Colonic mucosa (tissue), 4 donors: ENCODE measurements around the gene TMEM129. TPM values are rescaled to one million over a fixed set of nuclear protein-coding genes. Genes with fewer than 3 reads are reported as not detected.

Experiments
- DNase-seq: peaks from one replicate; pipeline ENCODE4 v3.0.0-alpha.2; 2020
- H3K27ac ChIP-seq: fragments of 200-600 bp; one replicate; pipeline ENCODE4 v1.8.0; 2021
- H3K27me3 ChIP-seq: fragments of 200-600 bp; one replicate; pipeline ENCODE4 v1.8.0; 2021
- H3K36me3 ChIP-seq: fragments of 200-600 bp; one replicate; pipeline ENCODE4 v1.8.0; 2021
- H3K4me1 ChIP-seq: fragments of 200-600 bp; one replicate; pipeline ENCODE4 v1.8.0; 2021; ENCODE audit warnings: mild to moderate bottlenecking
- H3K4me3 ChIP-seq: fragments of 200-600 bp; one replicate; pipeline ENCODE4 v1.8.0; 2021
- H3K9ac ChIP-seq, 2 donors: one replicate each; pipeline ENCODE4 v1.7.0; 2013; ENCODE audit warnings: control low read depth in 2 of 2, low read depth in 2 of 2, low read length in 2 of 2
- H3K9me3 ChIP-seq: fragments of 200-600 bp; one replicate; pipeline ENCODE4 v1.8.0; 2021
- intact Hi-C: fragments of 100-400 bp; cut with DNase I; formaldehyde crosslinking; loops from one replicate; pipeline ENCODE4 v1.14.1; 2022
- total RNA-seq, 2 donors: library from RNA; stranded (reverse); fragmentation: NEBNext Ultra II Directional in 1 of 2; extraction: Animal tissue kit (Norgen Biotek cat#: 25700) in 1 of 2; gene quantifications; one replicate each; pipeline ENCODE4 v1.2.1, GENCODE V29; 2021
- TF ChIP-seq, protein P1 (sequence below): fragments of 200-600 bp; IDR thresholded peaks from one replicate; pipeline ENCODE4 v1.8.0; 2022; ENCODE audit warnings: antibody characterized with exemption, mild to moderate bottlenecking
- donor health status: healthy.
- donor health status: DM: no; HTN: no; CAD: no.
- donor health status: DM: no; HTN: no; CAD: no.

The TMEM129 gene
- total RNA-seq, 2 donors from 2014 or later: 37.9 to 53.2 TPM

DNA sequence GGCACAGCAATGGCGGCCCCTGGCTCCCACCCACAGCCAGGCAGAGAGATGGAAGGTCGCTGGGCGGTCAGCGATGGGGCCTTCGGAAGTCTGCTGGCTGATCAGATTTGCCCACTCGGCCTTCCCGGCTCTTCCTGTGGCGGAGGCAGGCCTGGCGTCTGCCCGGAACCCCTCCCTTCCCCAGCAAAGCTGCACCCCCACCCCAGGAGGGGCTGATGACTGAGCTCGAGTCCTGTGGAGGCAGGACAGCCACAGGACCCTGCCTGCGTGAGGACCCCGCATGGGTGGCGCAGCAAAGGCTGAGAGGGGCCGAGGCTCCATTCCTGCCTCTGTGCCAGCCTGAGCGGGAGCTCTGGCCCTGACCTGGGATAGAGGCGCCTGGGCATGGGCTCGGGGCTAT lies 35.0 kb upstream of the TMEM129 start:
- intact Hi-C loops: loop anchor here (10.0 kb wide), 1 partner anchor 439 kb away; no protein-coding TSS in a partner anchor
- H3K27ac ChIP-seq: no peak overlapping the region
- H3K9ac ChIP-seq: no peak overlapping the region

DNA sequence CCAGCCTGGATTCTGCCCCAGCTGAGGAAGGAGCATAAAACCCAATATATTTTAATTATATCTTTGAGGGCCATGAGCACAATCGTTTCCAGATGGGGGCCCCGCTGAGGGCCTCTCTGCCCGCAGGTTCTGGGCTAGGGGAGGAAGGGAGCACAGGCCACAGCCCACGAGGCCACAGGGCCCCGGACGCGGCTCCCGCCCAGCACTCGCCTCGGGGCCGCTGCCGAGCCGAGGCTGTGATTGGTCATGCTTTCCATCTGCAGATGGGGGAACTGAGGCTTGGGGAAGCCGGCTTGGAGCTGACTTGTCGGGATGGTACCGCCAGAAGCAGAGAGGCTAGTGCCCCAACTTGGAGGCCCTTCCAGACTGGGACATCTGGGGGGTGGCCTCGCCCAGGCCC lies 34.2 kb upstream of the TMEM129 start:
- intact Hi-C loops: loop anchor here (10.0 kb wide), 1 partner anchor 440 kb away; no protein-coding TSS in a partner anchor
- Histone ChIP-seq H3K27me3 (no peaks in the 10 kb centered on the region), H3K9ac (no peak overlapping the region), H3K27ac (no peak overlapping the region), H3K9me3 (no peaks in the 10 kb centered on the region), H3K4me3 (no peak overlapping the region), H3K36me3 (no peaks in the 10 kb centered on the region), H3K4me1 (peaks cover 13% of the 10 kb centered on the region)
- no peak for DNase-seq
- TF ChIP-seq, protein P1, sequence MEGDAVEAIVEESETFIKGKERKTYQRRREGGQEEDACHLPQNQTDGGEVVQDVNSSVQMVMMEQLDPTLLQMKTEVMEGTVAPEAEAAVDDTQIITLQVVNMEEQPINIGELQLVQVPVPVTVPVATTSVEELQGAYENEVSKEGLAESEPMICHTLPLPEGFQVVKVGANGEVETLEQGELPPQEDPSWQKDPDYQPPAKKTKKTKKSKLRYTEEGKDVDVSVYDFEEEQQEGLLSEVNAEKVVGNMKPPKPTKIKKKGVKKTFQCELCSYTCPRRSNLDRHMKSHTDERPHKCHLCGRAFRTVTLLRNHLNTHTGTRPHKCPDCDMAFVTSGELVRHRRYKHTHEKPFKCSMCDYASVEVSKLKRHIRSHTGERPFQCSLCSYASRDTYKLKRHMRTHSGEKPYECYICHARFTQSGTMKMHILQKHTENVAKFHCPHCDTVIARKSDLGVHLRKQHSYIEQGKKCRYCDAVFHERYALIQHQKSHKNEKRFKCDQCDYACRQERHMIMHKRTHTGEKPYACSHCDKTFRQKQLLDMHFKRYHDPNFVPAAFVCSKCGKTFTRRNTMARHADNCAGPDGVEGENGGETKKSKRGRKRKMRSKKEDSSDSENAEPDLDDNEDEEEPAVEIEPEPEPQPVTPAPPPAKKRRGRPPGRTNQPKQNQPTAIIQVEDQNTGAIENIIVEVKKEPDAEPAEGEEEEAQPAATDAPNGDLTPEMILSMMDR: no peak

More for the DNA sequence above, 35.0 kb upstream of the TMEM129 start:
- Histone ChIP-seq H3K4me1 (peaks cover 13% of the 10 kb centered on the region), H3K27me3 (no peaks in the 10 kb centered on the region), H3K4me3 (no peak overlapping the region), H3K9me3 (no peaks in the 10 kb centered on the region), H3K36me3 (no peaks in the 10 kb centered on the region)
- no peak for DNase-seq
- TF ChIP-seq, protein P1: no peak

DNA sequence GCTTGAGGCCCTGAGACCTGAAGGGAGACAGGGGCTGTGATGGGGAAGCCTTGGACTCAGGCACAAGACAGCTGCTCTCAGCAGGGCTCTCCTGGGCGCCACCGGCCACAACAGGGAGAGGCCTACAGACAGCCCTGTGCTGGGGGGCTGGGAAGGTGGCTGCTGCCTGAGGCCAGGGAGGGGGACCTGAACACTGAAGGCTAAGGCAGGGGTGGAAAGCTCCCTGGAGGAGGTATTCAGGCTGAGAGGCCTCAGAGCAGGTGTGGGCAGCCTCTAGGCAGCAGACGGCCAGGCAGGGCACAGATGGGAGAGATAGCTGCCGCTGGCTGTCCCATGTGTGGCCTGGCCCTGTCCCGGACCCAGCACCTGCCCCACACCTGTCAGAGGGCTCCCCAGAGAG lies 33.2 kb upstream of the TMEM129 start:
- Histone ChIP-seq H3K27me3 (no peaks in the 10 kb centered on the region), H3K4me1 (peaks cover 13% of the 10 kb centered on the region), H3K27ac (no peak overlapping the region), H3K9ac (no peak overlapping the region), H3K9me3 (no peaks in the 10 kb centered on the region), H3K36me3 (no peaks in the 10 kb centered on the region), H3K4me3 (no peak overlapping the region)
- no peak for DNase-seq
- intact Hi-C loops: loop anchor here (10.0 kb wide), 1 partner anchor 440 kb away; no protein-coding TSS in a partner anchor
- TF ChIP-seq, protein P1: no peak

DNA sequence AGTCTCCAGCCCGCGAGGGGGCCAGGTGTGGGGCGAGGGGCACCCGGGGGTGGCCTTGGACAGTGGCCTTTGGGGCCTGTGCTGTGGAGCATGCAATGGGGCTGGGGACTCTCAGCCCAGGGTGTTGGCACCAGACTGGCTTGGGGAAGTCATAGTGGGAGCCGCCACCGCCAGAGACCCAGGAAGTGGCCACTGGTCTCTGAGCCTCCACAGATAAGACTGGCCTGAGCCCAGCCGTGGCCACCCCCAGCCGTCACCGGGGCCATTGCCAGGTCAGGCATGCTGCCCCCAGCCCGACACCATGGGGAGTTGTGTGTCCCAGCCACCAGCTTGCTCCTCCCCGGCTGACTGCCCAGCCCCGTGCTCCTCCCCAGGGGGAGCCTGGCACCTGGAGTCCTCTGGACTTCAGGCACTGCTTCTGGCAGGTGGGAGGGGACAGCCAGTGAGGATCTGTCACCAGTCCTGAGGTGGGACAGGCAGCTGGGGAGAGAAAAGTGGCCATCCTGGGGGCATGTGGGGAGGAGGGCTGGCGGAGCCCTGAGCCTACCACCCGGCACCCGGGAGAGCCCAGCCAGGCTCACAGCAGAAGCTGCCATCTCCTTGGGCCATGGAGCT lies 32.7 kb upstream of the TMEM129 start:
- Histone ChIP-seq H3K4me3 (no peak overlapping the region), H3K9me3 (no peaks in the 10 kb centered on the region), H3K36me3 (no peaks in the 10 kb centered on the region), H3K9ac (no peak overlapping the region), H3K27ac (no peak overlapping the region), H3K4me1 (peaks cover 13% of the 10 kb centered on the region), H3K27me3 (no peaks in the 10 kb centered on the region)
- DNase-seq: no peak
- intact Hi-C loops: loop anchor here (10.0 kb wide), 1 partner anchor 441 kb away; no protein-coding TSS in a partner anchor
- TF ChIP-seq, protein P1: no peak

DNA sequence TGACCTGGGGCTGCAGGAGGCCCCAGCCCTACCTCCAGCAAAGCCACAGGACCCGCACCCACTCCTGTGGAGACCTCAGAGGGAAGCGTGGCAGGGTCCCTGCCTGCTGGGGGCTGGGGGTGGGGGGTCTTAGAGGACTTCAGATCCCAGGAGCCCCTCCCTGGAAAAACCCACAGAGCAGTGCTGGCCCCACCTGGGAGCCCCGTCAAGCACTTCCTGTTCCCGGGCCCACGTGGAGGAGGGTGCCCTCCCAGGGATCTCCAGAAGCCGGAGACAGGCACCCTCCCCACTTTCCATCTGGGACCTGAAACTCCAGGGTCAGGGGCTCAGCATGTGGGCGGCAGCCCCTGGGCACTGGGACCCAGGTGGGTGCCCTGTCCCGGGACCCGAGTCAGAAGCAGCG lies 32.2 kb upstream of the TMEM129 start:
- H3K36me3 ChIP-seq: no peaks in the 10 kb centered on the region
- H3K9me3 ChIP-seq: no peaks in the 10 kb centered on the region
- intact Hi-C loops: loop anchor here (10.0 kb wide), 1 partner anchor 442 kb away; no protein-coding TSS in a partner anchor
- no peak for DNase-seq
- no peak overlapping the region for H3K9ac ChIP-seq
- no peak overlapping the region for H3K27ac ChIP-seq
- TF ChIP-seq, protein P1: no peak
- peaks cover 13% of the 10 kb centered on the region for H3K4me1 ChIP-seq
- H3K27me3 ChIP-seq: no peaks in the 10 kb centered on the region
- no peak overlapping the region for H3K4me3 ChIP-seq
